Stimulated activated CD4-positive, alpha-beta T cell treated with anti-CD3 and anti-CD28 coated beads, Interleukin-2, amount 100 ng/mL, for 24 hours (primary cell): ENCODE data around the gene SMOC2.
"Not testable (repeated sequence)": the region's sequence is repeated elsewhere in the genome, so short reads cannot be mapped to it uniquely, and the experiment has no call there.

ENCODE experiments used
- DNase-seq, 2 donors: peaks; one replicate each; pipeline ENCODE4 v3.0.0-alpha.2; 2020

Gene SMOC2

DNA sequence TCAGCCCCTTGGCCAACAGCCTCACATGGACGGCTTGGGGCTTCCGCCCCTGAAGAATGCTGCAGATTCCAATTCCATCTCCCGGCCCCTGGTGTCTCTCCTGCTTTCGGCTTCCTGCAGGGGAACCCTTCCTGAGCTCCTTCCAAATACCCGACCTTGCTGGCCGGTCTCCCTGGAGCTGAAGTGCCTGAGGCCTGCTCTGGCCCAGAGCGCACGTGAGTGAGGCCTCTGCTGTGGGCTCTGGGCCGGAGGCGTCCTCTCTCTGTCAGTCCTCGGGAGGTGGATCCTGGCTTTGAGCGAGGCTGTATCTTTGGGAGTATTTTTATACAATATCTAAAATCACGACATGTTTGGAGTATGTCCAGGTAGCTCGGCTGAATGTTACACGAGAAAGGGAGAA is 253.8 kb downstream of the SMOC2 start:
- not testable (repeated sequence) for DNase-seq

DNA sequence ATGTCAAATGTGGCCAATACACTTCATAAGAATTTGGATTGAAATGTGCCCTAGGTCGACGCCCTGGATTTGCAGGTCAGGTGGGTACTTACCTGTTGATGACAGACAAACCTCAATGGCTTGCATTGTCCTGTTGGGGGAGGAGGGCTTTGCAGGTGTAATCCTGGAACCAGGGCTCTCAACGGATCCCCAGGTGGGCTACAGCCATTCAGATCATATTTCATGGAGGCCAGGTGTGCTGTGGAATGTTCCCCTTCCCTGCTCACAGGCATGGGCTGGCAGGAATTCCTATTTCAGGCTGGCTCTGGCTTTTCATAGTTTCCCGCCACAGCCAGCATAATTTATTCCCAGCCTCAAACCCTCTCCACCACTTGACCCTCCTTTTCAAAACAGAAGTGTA is 254.7 kb downstream of the SMOC2 start:
- no peak for DNase-seq

DNA sequence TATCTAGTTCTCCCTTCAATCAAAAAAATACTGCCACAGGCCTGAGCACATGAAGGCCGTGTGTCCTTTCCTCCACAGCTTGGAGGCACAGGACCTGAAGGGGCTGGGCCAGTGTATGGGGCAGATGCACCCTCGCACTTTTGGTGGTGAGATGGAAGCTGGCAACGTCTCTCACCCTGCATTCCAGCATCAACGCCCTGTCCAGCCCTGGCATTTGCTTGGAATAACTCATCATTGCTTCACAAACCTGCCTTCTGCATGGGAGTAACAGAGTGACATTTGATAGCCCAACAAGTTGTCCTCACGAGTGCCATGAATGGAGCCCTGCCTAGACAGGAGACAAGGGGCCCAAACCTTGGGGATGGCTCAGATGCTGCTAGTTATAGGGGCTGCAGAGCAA is 257.9 kb downstream of the SMOC2 start:
- DNase-seq, result no peak

DNA sequence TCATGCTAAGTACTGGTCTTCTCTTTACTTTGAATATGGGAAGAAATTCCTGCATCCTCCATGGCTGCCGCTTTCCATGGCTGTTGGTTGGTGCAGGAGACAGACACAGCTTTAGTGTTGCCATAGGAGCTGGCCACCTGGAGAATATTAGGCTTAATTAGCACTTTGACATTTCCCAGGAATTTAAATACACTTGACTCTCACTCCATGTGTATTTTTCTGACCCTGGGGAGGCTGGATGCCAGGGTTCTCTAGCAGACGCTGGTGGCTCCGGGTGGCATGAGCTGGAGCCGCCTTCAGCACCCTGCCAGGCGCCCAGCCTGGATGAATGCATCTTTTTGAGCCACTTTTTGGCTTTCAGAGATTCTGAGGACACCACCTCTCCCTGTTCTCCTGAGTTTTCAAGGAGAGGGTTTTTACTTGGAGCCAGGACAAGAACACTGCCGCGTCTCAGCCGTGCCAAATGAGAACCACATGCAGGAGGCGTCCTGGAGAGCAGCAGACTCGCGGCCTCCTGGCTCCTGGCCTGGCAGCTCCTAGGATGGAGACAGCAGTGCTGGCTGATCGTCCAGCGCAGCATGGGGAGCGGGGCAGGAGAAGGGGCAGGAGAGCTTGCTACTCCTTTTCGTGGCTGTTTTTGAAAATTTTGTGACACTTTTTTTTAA is 258.8 kb downstream of the SMOC2 start:
- DNase-seq, result no peak

- no peak for DNase-seq
These were observed 259.9 kb downstream of the SMOC2 start for GRCh38 chr6:168700880-168701279.

GRCh38 chr6:168703990-168704389 is 263.0 kb downstream of the SMOC2 start:
- no peak for DNase-seq

- DNase-seq, result no peak
These were observed 263.7 kb downstream of the SMOC2 start for GRCh38 chr6:168704678-168705077.

GRCh38 chr6:168705271-168705670 is 264.3 kb downstream of the SMOC2 start:
- not testable (repeated sequence) for DNase-seq

DNA sequence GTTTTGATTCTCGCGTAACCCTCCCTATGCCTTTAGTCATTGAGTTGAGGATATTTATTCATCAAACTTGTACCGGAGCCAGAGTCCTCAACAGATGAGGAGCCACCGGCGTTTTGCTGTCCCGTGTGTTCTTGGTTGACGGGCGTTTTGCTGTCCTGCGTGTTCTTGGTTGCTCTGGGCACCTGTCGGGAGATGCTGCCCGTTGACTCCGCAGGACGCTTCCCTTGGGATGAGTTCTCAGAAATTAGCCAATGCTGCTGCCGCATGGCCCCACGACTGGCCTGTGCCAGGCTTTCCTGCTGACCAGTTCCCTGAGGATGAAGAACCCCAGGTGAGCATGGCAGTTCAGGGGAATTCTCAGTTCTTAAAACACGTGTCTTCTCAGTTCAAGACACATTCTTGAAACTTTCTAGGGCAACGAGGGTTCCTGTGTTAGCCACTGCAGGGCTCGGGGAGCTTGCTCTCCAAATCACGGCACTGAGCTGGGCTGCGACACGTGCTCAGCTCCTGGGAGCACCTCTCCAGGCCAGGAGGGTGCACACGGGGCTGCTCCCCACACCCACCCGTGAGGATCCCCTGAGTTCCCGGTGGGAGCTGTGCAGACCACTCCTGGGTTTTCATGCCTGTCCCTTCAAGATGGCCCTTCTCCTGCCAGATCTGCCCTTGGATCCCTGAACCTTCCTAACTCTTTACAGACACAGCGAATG is 265.6 kb downstream of the SMOC2 start:
- DNase-seq, result no peak

GRCh38 chr6:168708526-168708925 is 267.5 kb downstream of the SMOC2 start:
- DNase-seq, result no peak

DNA sequence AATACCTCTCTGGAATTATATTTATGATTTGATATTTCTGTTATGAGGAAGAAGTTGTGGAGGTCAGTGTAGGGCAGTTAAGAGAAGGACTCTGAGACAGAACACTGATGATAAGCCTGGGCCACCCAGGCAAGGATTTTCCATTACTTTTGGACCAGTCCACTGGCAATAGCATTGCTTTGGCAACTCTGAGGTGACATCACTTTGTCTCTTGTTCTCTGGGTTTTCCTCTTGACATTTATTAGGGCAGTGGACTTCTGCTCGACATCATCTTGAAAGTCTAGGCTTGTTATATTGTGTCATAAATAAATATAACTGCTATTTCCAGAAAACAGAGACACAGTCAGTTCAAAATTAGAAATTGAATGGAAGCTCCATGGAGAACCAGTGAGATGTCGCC is 268.0 kb downstream of the SMOC2 start:
- no peak for DNase-seq

GRCh38 chr6:168709390-168709789 is 268.4 kb downstream of the SMOC2 start:
- no peak for DNase-seq

DNA sequence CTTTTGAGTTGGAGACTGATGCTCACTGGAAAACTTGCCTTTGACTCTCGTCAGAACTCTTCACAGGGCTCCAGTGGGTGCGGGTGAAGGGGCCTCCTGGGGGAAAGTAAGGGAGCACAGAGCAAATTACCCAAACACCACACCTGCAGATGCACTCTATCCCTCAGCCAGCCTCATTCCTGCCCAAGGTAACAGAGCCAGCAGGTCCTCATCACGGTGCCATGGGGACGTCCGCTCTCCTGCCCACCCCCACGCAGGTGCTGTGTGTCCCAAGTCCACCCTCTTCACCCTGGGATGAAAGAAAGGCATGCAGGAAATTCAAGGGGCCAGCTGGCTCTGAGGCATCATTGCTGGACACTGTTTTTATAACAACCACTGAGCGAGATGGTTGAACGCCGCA is 269.0 kb downstream of the SMOC2 start:
- DNase-seq, result no peak

- DNase-seq, result no peak
These were observed 270.2 kb downstream of the SMOC2 start for GRCh38 chr6:168711049-168711640.

- no peak for DNase-seq
These were observed 270.8 kb downstream of the SMOC2 start for GRCh38 chr6:168711666-168712300.

GRCh38 chr6:168712993-168713392 is 272.0 kb downstream of the SMOC2 start:
- DNase-seq, result no peak

- DNase-seq, result no peak
These were observed 272.9 kb downstream of the SMOC2 start for GRCh38 chr6:168713839-168714238.

- no peak for DNase-seq
These were observed 273.7 kb downstream of the SMOC2 start for GRCh38 chr6:168714547-168715260.

GRCh38 chr6:168715643-168716481 is 274.9 kb downstream of the SMOC2 start:
- DNase-seq, result no peak

GRCh38 chr6:168716581-168716980 is 275.6 kb downstream of the SMOC2 start:
- DNase-seq, result no peak

- no peak for DNase-seq
These were observed 276.5 kb downstream of the SMOC2 start for GRCh38 chr6:168717491-168717890.
